K562 (cell line): ENCODE measurements around the gene FOXE1. TPM values are rescaled to one million over a fixed set of nuclear protein-coding genes. Genes with fewer than 3 reads are reported as not detected.

ENCODE experiments used
- ATAC-seq: fragments of 200-7000 bp; cut with Tn5 transposase; 3 replicates; pipeline ENCODE4 v1.9.1; 2020; ENCODE audit warnings: moderate library complexity
- BruUV-seq: library from RNA; stranded (reverse); fragments of 400-500 nt; replicated peaks from 2 replicates; lab custom pipeline; 2021; lab: Mats Ljungman, UMichigan
- CTCF ChIA-PET: fragments of 300-600 bp; formaldehyde crosslinking; extraction: SDS; loops from one replicate; lab custom pipeline; 2021; ENCODE audit warnings: low intra/inter-chr PET ratio; lab: Yijun Ruan, JAX
- POLR2A ChIA-PET: fragments of 300-600, 350-650 bp; sonication (Branson Sonifier 250); formaldehyde crosslinking; extraction: SDS; loops from one replicate; lab custom pipeline; 2021; ENCODE audit warnings: antibody characterized with exemption, inconsistent platforms; lab: Yijun Ruan, JAX
- DNase-seq, 4 experiments: peaks; one replicate each; pipeline versions ENCODE4 v3.0.0 to v3.0.0-alpha.2; 2011 to 2018; ENCODE audit warnings: low spot score in 3 of 4, mixed read lengths in 3 of 4; ENCODE audit errors: extremely low read depth in 1 of 4
- FAIRE-seq: peaks from 2 replicates; lab custom pipeline; 2011; peaks lifted over from hg19 to GRCh38; lab: Jason Lieb, UNC
- H2AFZ ChIP-seq: 2 replicates; pipeline ENCODE4 v1.6.0; 2011; ENCODE audit warnings: low read depth, low read length, control low read depth, inconsistent platforms
- H3K27ac ChIP-seq: fragments of 200-600 bp; 3 replicates; pipeline ENCODE4 v1.8.0; 2011; ENCODE audit warnings: low read depth, mild to moderate bottlenecking, control low read depth, inconsistent platforms, low read length, moderate library complexity, mixed read lengths; ENCODE audit errors: extremely low read depth
- H3K27me3 ChIP-seq, 2 experiments: fragments of 300-600 bp in 1 of 2; 2 replicates in 1 of 2; 3 replicates in 1 of 2; pipeline versions ENCODE4 v1.6.0 to v1.8.0; 2011; ENCODE audit warnings: inconsistent platforms in 2 of 2, low read length in 2 of 2, mild to moderate bottlenecking in 1 of 2, mixed read lengths in 1 of 2, moderate library complexity in 1 of 2; ENCODE audit not compliant: control insufficient read depth in 2 of 2, insufficient read depth in 2 of 2
- H3K36me3 ChIP-seq: fragments of 300-600 bp; 3 replicates; pipeline ENCODE4 v1.8.0; 2011; ENCODE audit warnings: mild to moderate bottlenecking, low read length, inconsistent platforms; ENCODE audit not compliant: control insufficient read depth, insufficient read depth
- H3K4me1 ChIP-seq, 2 experiments: fragments of 200-600 bp in 1 of 2; replicated peaks in 1 of 2; 2 replicates in 1 of 2; 3 replicates in 1 of 2; pipeline versions ENCODE4 v1.5.1 to v1.8.0; 2011; ENCODE audit warnings: inconsistent platforms in 2 of 2, low read length in 2 of 2, mild to moderate bottlenecking in 1 of 2, mixed read lengths in 1 of 2, moderate library complexity in 1 of 2; ENCODE audit not compliant: control insufficient read depth in 2 of 2, insufficient read depth in 2 of 2
- H3K4me2 ChIP-seq: 2 replicates; pipeline ENCODE4 v1.6.1; 2011; ENCODE audit warnings: low read length, control low read depth, inconsistent platforms, mixed read lengths; ENCODE audit not compliant: insufficient read depth
- H3K4me3 ChIP-seq: fragments of 200-600 bp; sonication (generic), shearing (Covaris generic); 2 replicates; pipeline ENCODE4 v1.5.1; 2016; ENCODE audit warnings: control low read depth, inconsistent platforms
- H3K79me2 ChIP-seq: fragments of 200-600 bp; 3 replicates; pipeline ENCODE4 v1.8.0; 2011; ENCODE audit warnings: low read length, inconsistent platforms; ENCODE audit not compliant: control insufficient read depth, insufficient read depth
- H3K9ac ChIP-seq, 2 experiments: 2 replicates each; pipeline versions ENCODE4 v1.6.0 to v1.6.1; 2011; ENCODE audit warnings: low read depth in 2 of 2, low read length in 2 of 2, control low read depth in 1 of 2, inconsistent platforms in 1 of 2, mild to moderate bottlenecking in 1 of 2, mixed read lengths in 1 of 2; ENCODE audit not compliant: insufficient read depth in 1 of 2
- H3K9me1 ChIP-seq: one replicate; pipeline ENCODE4 v1.6.0; 2011; ENCODE audit warnings: inconsistent platforms, mild to moderate bottlenecking, low read length, moderate library complexity; ENCODE audit not compliant: control insufficient read depth, insufficient read depth
- H3K9me3 ChIP-seq: replicated peaks from 2 replicates; pipeline ENCODE4 v1.5.1; 2011; ENCODE audit warnings: low read depth, low read length, inconsistent platforms; ENCODE audit not compliant: control insufficient read depth, insufficient read depth
- H4K20me1 ChIP-seq: replicated peaks from 2 replicates; pipeline ENCODE4 v1.6.1; 2011; ENCODE audit warnings: low read length, inconsistent platforms, mixed read lengths; ENCODE audit not compliant: control insufficient read depth, insufficient read depth
- ZBED1 ChIP-seq: IDR thresholded peaks from 2 replicates; pipeline ENCODE4 v1.6.1; 2014
- ZBTB33 ChIP-seq: sonication (generic); formaldehyde crosslinking; IDR thresholded peaks from 2 replicates; pipeline ENCODE4 v1.8.1; 2023; ENCODE audit warnings: mild to moderate bottlenecking, missing genetic modification reagents
- WGBS: fragments of 100-300 bp; shearing (Covaris generic); methylation state at CpG from one replicate; pipeline ENCODE4 v1.1.6; 2016; ENCODE audit warnings: low coverage, mixed read lengths; ENCODE audit not compliant: insufficient coverage; ENCODE audit errors: missing lambda C conversion rate; 5-methylcytosine and 5-hydroxymethylcytosine counted together
- in situ Hi-C: fragments of 300-500 bp; cut with MboI; formaldehyde crosslinking; loops from 4 replicates; pipeline ENCODE4 v1.15.0; 2018; ENCODE audit warnings: inconsistent platforms, mixed read lengths
- intact Hi-C: fragments of 100-400 bp; cut with micrococcal nuclease; formaldehyde crosslinking; loops from 2 replicates; pipeline ENCODE4 v1.14.2; 2022
- polyA plus RNA-seq, 8 experiments: library from polyadenylated mRNA; depleted of rRNA in 4 of 8; stranded (reverse) in 5 of 8; unstranded in 3 of 8; fragments of >200 nt; fragmentation: Nextera tagmentation in 2 of 8; fragmentation: Illumina TruSeq in 1 of 8; extraction: Ambion mirVana in 2 of 8; extraction: Trizol in 1 of 8; gene quantifications; 2 replicates each; pipeline versions ENCODE4 v1.2.1 to v1.2.3, GENCODE V29; 2011 to 2014; ENCODE audit warnings: inconsistent platforms in 1 of 8, missing spikeins in 1 of 8
- total RNA-seq, 7 experiments: library from RNA; depleted of rRNA in 6 of 7; stranded (reverse); fragments of >200 nt in 6 of 7; fragmentation: Illumina TruSeq in 2 of 7; extraction: Trizol in 2 of 7; gene quantifications; 2 replicates each; pipeline versions ENCODE4 v1.2.1 to v1.2.3, GENCODE V29; 2011 to 2021; ENCODE audit warnings: low replicate concordance in 1 of 7

Gene FOXE1
- total and polyA plus RNA-seq, 9 of the 15 experiments (the other 6 are each of a cell fraction or from before 2014, with no cell fraction given): not detected

GRCh38 chr9:97853844-97854695, 1.0 kb downstream of the FOXE1 start:
- BruUV-seq: no TSS peak
- POLR2A ChIA-PET: no interaction called here

More at GRCh38 chr9:97853844-97854695, 1.0 kb downstream of the FOXE1 start:
- CTCF ChIA-PET: no interaction called here
- no peak overlapping the region for H3K4me3 ChIP-seq
- H3K9ac ChIP-seq: no peak overlapping the region
- no peak for DNase-seq
- no peak overlapping the region for H2AFZ ChIP-seq
- ATAC-seq: no peak
- WGBS: 90% methylated on average over 20 of the region's 125 CpGs
- H3K27me3 ChIP-seq: peaks cover 44 to 53% of the 10 kb centered on the region in 2 experiments; a peak in 4 of 5 replicates
- H3K36me3 ChIP-seq: no peaks in the 10 kb centered on the region
- in situ Hi-C loops (no loop called here), intact Hi-C loops (no loop called here)
- H3K4me2 ChIP-seq: no peak overlapping the region
- no peaks in the 10 kb centered on the region for H3K9me1 ChIP-seq
- no peak overlapping the region for H3K27ac ChIP-seq
- H3K9me3 ChIP-seq: no peaks in the 10 kb centered on the region
- H3K4me1 ChIP-seq: peaks cover 0 to 16% of the 10 kb centered on the region in 2 experiments; a peak in 2 of 5 replicates
- H4K20me1 ChIP-seq: no peaks in the 10 kb centered on the region
- H3K79me2 ChIP-seq: no peaks in the 10 kb centered on the region
- no peak for FAIRE-seq
- TF ChIP-seq ZBTB33 (CRISPR knock-in tag) (peak; percentile 55; the same call in 1 of the 2 replicates), ZBED1 (no peak)
